HG03354 (cell line): ENCODE measurements around the gene C1QTNF1.

Experiments used
- ATAC-seq: cut with Tn5 transposase; IDR thresholded peaks from one replicate; pipeline ENCODE4 v1.9.1; 2021; ENCODE audit warnings: mild to moderate bottlenecking; ENCODE audit not compliant: unreplicated experiment, poor library complexity, severe bottlenecking

The C1QTNF1 gene

GRCh38 chr17:79047923-79048825 lies 24.2 kb downstream of the C1QTNF1 start:
- no peak for ATAC-seq

DNA sequence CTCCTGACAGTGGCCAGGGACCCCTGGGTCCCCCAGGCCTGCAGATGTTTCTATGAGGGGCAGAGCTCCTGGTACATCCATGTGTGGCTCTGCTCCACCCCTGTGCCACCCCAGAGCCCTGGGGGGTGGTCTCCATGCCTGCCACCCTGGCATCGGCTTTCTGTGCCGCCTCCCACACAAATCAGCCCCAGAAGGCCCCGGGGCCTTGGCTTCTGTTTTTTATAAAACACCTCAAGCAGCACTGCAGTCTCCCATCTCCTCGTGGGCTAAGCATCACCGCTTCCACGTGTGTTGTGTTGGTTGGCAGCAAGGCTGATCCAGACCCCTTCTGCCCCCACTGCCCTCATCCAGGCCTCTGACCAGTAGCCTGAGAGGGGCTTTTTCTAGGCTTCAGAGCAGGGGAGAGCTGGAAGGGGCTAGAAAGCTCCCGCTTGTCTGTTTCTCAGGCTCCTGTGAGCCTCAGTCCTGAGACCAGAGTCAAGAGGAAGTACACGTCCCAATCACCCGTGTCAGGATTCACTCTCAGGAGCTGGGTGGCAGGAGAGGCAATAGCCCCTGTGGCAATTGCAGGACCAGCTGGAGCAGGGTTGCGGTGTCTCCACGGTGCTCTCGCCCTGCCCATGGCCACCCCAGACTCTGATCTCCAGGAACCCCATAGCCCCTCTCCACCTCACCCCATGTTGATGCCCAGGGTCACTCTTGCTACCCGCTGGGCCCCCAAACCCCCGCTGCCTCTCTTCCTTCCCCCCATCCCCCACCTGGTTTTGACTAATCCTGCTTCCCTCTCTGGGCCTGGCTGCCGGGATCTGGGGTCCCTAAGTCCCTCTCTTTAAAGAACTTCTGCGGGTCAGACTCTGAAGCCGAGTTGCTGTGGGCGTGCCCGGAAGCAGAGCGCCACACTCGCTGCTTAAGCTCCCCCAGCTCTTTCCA lies 25.1 kb downstream of the C1QTNF1 start:
- ATAC-seq, result no peak

- ATAC-seq, result no peak
These were observed 25.9 kb downstream of the C1QTNF1 start for GRCh38 chr17:79049821-79050220.

GRCh38 chr17:79050551-79050950 lies 26.6 kb downstream of the C1QTNF1 start:
- ATAC-seq, result no peak

GRCh38 chr17:79051306-79051705 lies 27.3 kb downstream of the C1QTNF1 start:
- ATAC-seq, result no peak

DNA sequence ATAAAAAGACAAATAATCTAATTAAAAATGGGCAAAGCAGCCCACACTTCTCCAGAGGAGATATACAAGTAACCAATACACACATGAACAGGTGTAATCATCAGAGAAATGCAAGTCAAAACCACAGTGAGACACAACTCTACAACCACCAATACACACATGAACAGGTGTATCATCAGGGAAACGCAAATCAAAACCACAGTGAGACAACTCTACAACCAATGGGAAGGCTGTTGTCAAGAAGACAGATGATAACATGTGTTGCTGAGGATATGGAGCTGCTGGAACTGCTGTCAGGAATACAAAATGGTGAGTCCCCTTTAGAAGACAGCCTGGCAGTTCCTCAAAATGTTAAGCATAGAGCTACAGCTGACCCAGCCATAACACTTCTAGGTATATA lies 28.2 kb downstream of the C1QTNF1 start:
- no peak for ATAC-seq

- ATAC-seq, result no peak
These were observed 29.4 kb downstream of the C1QTNF1 start for GRCh38 chr17:79053251-79053925.

DNA sequence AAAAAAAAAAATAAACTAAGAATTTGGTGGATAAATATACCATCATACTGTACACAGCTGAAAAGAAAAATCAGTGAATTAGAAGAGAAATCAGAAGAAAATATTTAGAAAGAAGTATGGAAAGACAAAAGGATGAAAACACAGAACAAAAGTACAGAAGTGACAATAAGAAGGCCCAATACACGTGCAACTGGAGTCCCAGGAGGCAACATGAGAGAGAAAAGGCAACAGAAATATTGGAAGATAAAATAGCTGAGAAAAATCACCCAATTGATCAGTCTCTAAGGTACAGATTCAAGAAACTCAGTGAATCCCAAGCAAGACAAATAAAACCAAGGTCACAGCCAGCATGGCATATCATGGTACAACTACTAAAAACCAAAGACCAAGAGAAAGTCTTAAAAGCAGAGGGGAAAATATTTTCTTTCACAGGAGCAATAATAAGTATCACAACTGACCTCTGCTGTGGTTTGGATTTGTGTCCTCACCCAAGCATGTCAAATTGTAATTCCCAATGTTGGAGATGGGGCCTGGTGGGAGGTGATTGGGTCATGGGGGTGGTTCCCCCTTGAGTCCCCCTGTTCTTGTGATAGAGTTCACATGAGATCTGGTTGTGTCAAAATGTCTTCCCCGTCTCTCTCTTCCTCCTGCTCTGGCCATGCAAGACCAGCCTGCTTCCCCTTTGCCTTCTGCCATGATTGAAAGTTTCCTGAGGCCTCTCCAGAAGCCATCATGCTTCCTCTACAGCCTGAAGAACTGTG lies 30.4 kb downstream of the C1QTNF1 start:
- ATAC-seq, result no peak

DNA sequence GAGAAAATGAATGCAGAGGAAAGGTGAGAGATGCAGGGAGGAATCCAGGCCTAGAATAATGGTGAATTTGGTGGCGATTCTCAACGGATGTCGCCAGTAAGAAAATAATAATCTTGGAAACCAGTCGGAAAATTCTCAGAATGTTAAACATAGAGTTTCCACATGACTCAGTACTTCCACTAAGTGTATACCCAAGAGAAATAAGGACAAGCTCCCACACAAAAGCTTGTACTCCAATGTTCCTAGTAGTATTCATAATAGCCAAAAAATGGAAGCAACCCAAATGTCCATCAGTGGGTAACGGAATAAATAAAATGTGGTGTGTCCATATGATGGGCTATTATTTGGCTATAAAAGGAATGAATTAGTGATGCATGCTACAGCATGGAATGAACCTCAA lies 31.2 kb downstream of the C1QTNF1 start:
- no peak for ATAC-seq

DNA sequence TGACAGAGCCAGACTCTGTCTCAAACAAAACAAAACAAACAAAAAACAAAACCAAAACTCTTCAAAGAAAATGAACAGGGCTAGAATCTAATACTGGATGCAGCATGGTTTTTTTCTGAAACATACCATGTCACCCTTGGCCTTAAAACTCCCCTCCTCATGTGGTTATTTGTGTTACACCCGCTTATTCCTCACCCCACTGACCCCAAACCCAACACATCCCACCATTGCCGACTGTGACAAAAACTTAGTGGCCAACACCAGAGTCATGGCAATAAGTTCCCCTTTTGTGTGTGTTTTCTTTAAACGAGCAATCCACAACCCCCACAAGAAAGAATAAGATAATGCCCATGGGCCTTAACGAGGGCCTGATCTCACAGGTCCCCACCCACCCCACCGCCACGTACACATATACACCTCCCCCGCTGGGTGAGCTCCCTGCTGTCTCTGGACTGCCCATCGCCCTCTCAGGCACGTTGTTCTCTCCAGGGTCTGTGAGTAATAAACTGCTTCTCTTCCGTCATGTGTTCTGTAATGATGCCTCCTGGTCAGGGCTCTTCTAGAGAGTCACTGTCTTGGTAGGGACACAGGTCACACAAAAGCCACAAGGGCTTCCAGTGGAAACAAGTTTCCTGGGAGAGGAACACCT lies 33.9 kb downstream of the C1QTNF1 start:
- no peak for ATAC-seq

- no peak for ATAC-seq
These were observed 38.7 kb downstream of the C1QTNF1 start for GRCh38 chr17:79062691-79063090.

- ATAC-seq, result no peak
These were observed 40.1 kb downstream of the C1QTNF1 start for GRCh38 chr17:79064026-79064425.

GRCh38 chr17:79065105-79065670 lies 41.2 kb downstream of the C1QTNF1 start:
- no peak for ATAC-seq

GRCh38 chr17:79066963-79067362 lies 43.0 kb downstream of the C1QTNF1 start:
- no peak for ATAC-seq

DNA sequence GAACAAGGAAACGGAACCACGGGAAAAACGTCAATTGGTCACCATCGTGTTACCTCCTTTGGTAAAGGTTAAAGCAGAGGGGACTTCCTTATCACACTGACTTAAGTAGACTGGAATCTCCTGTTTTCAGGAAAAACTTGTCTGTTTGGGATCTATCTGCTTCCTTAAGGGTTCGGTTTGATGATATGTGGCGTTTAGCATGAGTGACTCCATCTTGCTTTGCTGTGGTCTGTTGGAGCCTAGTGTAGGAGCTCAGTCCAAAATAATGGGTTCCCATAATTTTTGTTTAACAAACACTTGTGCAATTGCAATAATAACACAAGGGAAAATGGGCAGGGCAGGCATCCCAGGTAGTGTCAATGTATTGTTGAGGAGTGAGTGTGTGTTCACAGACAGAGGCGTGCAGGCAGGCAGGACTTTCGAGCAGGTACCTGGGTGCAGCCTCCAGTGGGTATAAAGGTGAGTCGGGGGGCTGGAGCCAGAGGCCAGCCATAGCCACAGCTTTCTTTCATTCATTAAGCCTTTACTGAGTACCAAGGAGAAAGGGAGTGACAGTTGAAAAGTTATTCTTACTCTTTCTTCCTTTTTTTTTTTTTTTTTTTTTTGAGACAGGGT lies 46.4 kb downstream of the C1QTNF1 start:
- no peak for ATAC-seq

GRCh38 chr17:79071161-79071740 lies 47.3 kb downstream of the C1QTNF1 start:
- no peak for ATAC-seq

DNA sequence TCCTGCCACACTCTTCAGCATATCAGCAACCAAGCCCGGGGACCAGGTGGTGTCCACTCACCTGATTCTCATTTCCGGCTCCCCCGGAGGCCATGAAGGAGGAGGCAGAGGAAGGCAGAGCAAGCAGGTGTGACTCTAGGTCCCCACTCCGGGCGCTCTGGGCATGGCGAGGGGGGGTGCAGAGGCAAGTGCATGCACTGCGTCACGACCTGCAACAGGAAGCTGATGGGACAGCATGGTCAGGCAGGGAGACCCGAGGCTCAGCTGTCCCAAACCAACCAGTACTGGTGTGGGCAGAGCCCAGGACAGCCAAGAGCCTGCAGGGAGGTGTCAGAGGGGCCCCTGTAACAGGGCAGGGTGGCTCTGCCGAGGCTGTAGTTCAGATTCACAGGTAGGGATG lies 48.6 kb downstream of the C1QTNF1 start:
- ATAC-seq, result no peak
